Type B pancreatic cell (in vitro differentiated cells): ENCODE results near the gene OBSCN. TPM values are rescaled to one million over a fixed set of nuclear protein-coding genes. Genes with fewer than 3 reads are reported as not detected.

Source experiments
- DNase-seq: peaks from one replicate; pipeline ENCODE4 v3.0.0; 2021; ENCODE audit warnings: mixed read lengths; ENCODE audit not compliant: unreplicated experiment; ENCODE audit errors: extremely low spot score
- H3K27ac Mint-ChIP-seq: 2 replicates; pipeline ENCODE4 v1.8.0; 2021; ENCODE audit warnings: mild to moderate bottlenecking, mixed read lengths
- H3K27me3 Mint-ChIP-seq: 2 replicates; pipeline ENCODE4 v1.8.0; 2021; ENCODE audit warnings: mixed read lengths
- H3K36me3 Mint-ChIP-seq: 2 replicates; pipeline ENCODE4 v1.8.0; 2021; ENCODE audit warnings: mixed read lengths
- H3K4me1 Mint-ChIP-seq: one replicate; pipeline ENCODE4 v1.8.0; 2021; ENCODE audit warnings: mixed read lengths; ENCODE audit not compliant: unreplicated experiment
- H3K4me3 Mint-ChIP-seq: 2 replicates; pipeline ENCODE4 v1.8.0; 2021; ENCODE audit warnings: mild to moderate bottlenecking, mixed read lengths
- H3K9me3 Mint-ChIP-seq: 2 replicates; pipeline ENCODE4 v1.8.0; 2021; ENCODE audit warnings: mixed read lengths
- CTCF ChIP-seq: fragments of 200-600 bp; sonication (generic); conservative IDR thresholded peaks from 2 replicates; pipeline ENCODE4 v1.5.0; 2021; ENCODE audit warnings: antibody characterized with exemption, mild to moderate bottlenecking
- total RNA-seq: library from RNA; stranded (reverse); gene quantifications from 2 replicates; pipeline ENCODE4 v1.2.1, GENCODE V29; 2021; ENCODE audit warnings: low replicate concordance

OBSCN gene
- total RNA-seq, 1 donor from 2014 or later = 48.9 TPM

- Mint-ChIP-seq H3K27me3 (no peaks in the 10 kb centered on the region), H3K9me3 (no peaks in the 10 kb centered on the region), H3K4me3 (no peak overlapping the region), H3K36me3 (no peaks in the 10 kb centered on the region), H3K4me1 (no peaks in the 10 kb centered on the region), H3K27ac (no peak overlapping the region)
- peak; percentile 63 for DNase-seq
- no peak for TF ChIP-seq CTCF
Measured at GRCh38 chr1:228336308-228337030, 128.6 kb downstream of the OBSCN start.

GRCh38 chr1:228337031-228337564, 129.3 kb downstream of the OBSCN start:
- H3K27ac Mint-ChIP-seq = no peak overlapping the region
- no peaks in the 10 kb centered on the region for H3K4me1 Mint-ChIP-seq
- H3K27me3 Mint-ChIP-seq = no peaks in the 10 kb centered on the region
- H3K4me3 Mint-ChIP-seq = no peak overlapping the region
- no peaks in the 10 kb centered on the region for H3K9me3 Mint-ChIP-seq
- DNase-seq = peak; percentile 64
- no peaks in the 10 kb centered on the region for H3K36me3 Mint-ChIP-seq
- TF ChIP-seq CTCF = no peak

DNA sequence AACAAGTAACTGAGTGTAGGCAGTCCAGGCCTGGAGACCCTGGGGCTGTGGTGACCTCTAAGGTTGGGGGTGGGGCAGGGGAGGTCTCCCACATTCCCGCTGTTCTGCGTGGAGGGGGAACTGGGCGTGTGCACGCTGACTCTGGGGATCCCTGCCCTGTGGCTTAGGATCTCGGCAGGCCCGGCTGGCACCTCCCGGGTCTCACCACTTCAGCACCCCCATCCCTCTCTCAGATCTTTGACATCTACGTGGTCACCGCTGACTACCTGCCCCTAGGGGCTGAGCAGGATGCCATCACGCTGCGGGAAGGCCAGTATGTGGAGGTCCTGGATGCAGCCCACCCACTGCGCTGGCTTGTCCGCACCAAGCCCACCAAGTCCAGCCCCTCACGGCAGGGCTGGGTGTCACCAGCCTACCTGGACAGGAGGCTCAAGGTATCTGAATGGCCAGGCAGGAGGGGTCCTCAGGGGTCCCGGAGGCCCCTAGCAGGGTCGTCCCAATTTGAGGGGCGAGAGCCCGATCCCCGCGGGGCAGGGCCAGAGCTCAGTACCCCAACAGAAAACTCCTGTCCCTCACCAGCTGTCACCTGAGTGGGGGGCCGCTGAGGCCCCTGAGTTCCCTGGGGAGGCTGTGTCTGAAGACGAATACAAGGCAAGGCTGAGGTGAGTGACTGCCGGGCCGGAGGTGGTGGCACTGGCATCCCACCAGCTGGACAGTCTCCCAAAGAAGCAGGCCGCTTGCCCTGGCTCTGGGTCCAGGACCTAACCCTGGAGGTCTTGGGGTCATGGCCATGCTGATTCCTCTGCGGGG, 130.1 kb downstream of the OBSCN start:
- H3K9me3 Mint-ChIP-seq = no peaks in the 10 kb centered on the region
- H3K27ac Mint-ChIP-seq = no peak overlapping the region
- H3K4me3 Mint-ChIP-seq = no peak overlapping the region
- TF ChIP-seq CTCF = no peak
- H3K27me3 Mint-ChIP-seq = no peaks in the 10 kb centered on the region
- no peaks in the 10 kb centered on the region for H3K4me1 Mint-ChIP-seq
- no peaks in the 10 kb centered on the region for H3K36me3 Mint-ChIP-seq
- DNase-seq = peak; percentile 67

DNA sequence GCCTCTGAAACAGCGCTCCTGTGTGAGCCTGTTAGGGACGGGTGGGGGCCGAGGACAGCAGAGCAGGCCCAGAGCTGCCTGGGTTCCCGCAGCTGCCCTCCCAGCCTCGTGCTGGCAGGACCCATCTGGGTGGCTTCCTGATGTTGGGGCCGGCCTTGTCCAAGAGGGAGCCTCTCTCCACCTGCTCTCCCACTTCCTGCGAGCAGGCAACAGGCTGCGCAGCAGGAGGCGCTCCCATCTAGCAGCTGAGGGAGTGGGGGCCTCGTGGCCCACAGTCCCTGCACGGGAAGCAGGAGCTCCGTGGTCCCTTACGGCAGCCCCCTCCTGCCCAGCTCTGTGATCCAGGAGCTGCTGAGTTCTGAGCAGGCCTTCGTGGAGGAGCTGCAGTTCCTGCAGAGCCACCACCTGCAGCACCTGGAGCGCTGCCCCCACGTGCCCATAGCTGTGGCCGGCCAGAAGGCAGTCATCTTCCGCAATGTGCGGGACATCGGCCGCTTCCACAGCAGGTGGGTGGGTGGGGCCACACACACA, 130.7 kb downstream of the OBSCN start:
- no peak overlapping the region for H3K4me3 Mint-ChIP-seq
- no peak for DNase-seq
- no peaks in the 10 kb centered on the region for H3K9me3 Mint-ChIP-seq
- H3K27me3 Mint-ChIP-seq = no peaks in the 10 kb centered on the region
- no peak for TF ChIP-seq CTCF
- peaks cover 5% of the 10 kb centered on the region for H3K36me3 Mint-ChIP-seq
- H3K4me1 Mint-ChIP-seq = no peaks in the 10 kb centered on the region
- no peak overlapping the region for H3K27ac Mint-ChIP-seq

GRCh38 chr1:228339059-228339704, 131.3 kb downstream of the OBSCN start:
- Mint-ChIP-seq H3K9me3 (no peaks in the 10 kb centered on the region), H3K4me1 (no peaks in the 10 kb centered on the region), H3K27me3 (no peaks in the 10 kb centered on the region), H3K4me3 (no peak overlapping the region), H3K36me3 (peaks cover 11% of the 10 kb centered on the region), H3K27ac (no peak overlapping the region)
- no peak for DNase-seq
- TF ChIP-seq CTCF = no peak
